Stomach (tissue), 4 donors: ENCODE data around the gene SS18.

Experiments used
- POLR2A ChIP-seq, 4 donors: fragments of 450-650 bp; IDR thresholded peaks; one replicate each; pipeline ENCODE4 v1.6.1; 2016; ENCODE audit warnings: antibody characterized with exemption in 4 of 4, control low read depth in 2 of 4, mild to moderate bottlenecking in 1 of 4, moderate library complexity in 1 of 4
- POLR2AphosphoS5 ChIP-seq, 3 donors: sonication (generic); formaldehyde crosslinking; IDR thresholded peaks; one replicate each; pipeline ENCODE4 v1.6.1; 2016; ENCODE audit warnings: antibody characterized with exemption in 3 of 3
- TF ChIP-seq, protein P1 (sequence below), 7 experiments: fragments of 450-650 bp in 4 of 7; fragments of 200-600 bp in 3 of 7; sonication (generic) in 3 of 7; IDR thresholded peaks; one replicate each; pipeline ENCODE4 v1.5.1; 2016 to 2019; ENCODE audit warnings: antibody characterized with exemption in 7 of 7, control low read depth in 2 of 7, mild to moderate bottlenecking in 1 of 7

DNA sequence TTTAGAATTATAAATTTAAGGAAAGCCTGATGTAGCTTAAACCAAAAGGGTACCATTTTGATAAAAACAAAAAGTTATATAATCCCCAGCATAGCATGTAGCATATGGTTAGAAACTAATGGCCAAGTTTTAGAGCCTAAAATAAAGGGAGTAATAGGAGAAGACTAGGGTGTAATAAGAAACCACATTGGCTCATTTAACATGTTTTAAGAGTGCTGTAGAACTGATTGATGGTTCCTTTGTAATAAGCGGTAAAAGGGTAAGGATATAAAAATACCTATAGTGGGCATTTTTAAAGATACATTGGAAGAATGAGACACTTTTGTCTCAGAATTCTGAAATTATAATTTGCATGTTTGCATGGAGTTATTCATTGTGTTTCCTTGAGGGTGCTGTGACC lies 45.1 kb upstream of the SS18 start:
- no peak for TF ChIP-seq POLR2A (IDR thresholded peaks at IDR 0.05)
- no peak for TF ChIP-seq POLR2AphosphoS5 (IDR thresholded peaks at IDR 0.05)
- TF ChIP-seq, protein P1, sequence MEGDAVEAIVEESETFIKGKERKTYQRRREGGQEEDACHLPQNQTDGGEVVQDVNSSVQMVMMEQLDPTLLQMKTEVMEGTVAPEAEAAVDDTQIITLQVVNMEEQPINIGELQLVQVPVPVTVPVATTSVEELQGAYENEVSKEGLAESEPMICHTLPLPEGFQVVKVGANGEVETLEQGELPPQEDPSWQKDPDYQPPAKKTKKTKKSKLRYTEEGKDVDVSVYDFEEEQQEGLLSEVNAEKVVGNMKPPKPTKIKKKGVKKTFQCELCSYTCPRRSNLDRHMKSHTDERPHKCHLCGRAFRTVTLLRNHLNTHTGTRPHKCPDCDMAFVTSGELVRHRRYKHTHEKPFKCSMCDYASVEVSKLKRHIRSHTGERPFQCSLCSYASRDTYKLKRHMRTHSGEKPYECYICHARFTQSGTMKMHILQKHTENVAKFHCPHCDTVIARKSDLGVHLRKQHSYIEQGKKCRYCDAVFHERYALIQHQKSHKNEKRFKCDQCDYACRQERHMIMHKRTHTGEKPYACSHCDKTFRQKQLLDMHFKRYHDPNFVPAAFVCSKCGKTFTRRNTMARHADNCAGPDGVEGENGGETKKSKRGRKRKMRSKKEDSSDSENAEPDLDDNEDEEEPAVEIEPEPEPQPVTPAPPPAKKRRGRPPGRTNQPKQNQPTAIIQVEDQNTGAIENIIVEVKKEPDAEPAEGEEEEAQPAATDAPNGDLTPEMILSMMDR (IDR thresholded peaks at IDR 0.05): no peak
